Activated naive CD8-positive, alpha-beta T cell treated with anti-CD3 and anti-CD28 coated beads for 36 hours (primary cell): ENCODE results near the gene RPA1. TPM values are rescaled to one million over a fixed set of nuclear protein-coding genes. Genes with fewer than 3 reads are reported as not detected.
A peak's percentile ranks its signal among the peaks of the same experiment; 100 is the strongest.
"Not testable (repeated sequence)": the region's sequence is repeated elsewhere in the genome, so short reads cannot be mapped to it uniquely, and the experiment has no call there.

Experiments used
- DNase-seq: peaks from one replicate; pipeline ENCODE4 v3.0.0; 2021
- H3K27ac Mint-ChIP-seq: one replicate; pipeline ENCODE4 v1.8.0; 2022; ENCODE audit warnings: mild to moderate bottlenecking, moderate library complexity, mixed read lengths
- H3K27me3 Mint-ChIP-seq: one replicate; pipeline ENCODE4 v1.8.0; 2022; ENCODE audit warnings: mild to moderate bottlenecking, mixed read lengths
- H3K36me3 Mint-ChIP-seq: one replicate; pipeline ENCODE4 v1.8.0; 2021; ENCODE audit warnings: mild to moderate bottlenecking, mixed read lengths
- H3K4me1 Mint-ChIP-seq: one replicate; pipeline ENCODE4 v1.8.0; 2021; ENCODE audit warnings: mixed read lengths
- H3K4me3 Mint-ChIP-seq: one replicate; pipeline ENCODE4 v1.8.0; 2022; ENCODE audit warnings: mild to moderate bottlenecking, moderate library complexity, mixed read lengths
- H3K9me3 Mint-ChIP-seq: one replicate; pipeline ENCODE4 v1.8.0; 2022; ENCODE audit warnings: mixed read lengths
- total RNA-seq, 2 experiments: library from RNA; stranded (reverse); gene quantifications; one replicate each; pipeline ENCODE4 v1.2.3, GENCODE V29; 2021

RPA1 gene
- 100 to 1,000 TPM; 207 to 217 TPM for total RNA-seq

DNA sequence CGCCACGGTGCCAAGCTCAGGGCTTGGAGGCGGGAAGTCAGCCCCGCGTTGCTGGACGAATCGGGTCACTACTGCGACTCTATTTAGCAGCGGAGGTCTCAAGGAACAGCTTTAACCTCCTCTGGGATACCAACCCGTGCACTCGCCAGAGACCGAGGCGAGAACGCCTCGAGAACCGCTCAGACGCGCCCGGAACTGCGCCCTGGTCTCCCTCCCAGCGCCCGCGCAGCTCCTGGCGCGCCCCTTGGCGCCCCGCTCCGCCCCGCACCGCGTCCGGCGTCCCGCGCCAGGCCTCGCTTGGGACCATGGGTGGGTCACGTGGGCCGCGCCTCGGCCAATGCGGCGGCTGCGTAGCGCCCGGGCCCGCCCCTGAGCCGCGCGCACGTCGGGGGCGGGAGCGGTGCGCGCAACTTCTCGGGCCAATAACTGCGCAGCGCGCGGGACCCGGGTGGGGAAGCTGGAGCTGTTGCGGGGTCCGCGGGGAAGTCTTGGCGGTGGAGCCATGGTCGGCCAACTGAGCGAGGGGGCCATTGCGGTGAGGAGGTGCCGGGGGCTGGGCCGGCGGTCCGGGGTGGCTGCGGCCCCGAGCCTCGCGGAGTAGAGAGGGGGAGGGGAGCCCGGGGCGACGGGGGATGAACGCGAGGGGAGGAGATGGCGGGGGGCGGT lies at the start of gene RPA1, which contains the start of gene SMYD4:
RPA1 (plus strand) TSS at position 414 of the 666 bp plus-strand sequence; CDS start at position 503, 89 bp downstream.
SMYD4 (minus strand) TSS at position 311 of the 666 bp plus-strand sequence. CDS start 1,908 bp downstream, outside the sequence.
- Mint-ChIP-seq H3K9me3 (no peaks in the 10 kb centered on the region), H3K27ac (peak within 1 kb of the TSS; percentile 88), H3K27me3 (no peaks in the 10 kb centered on the region), H3K36me3 (peaks cover 39% of the 10 kb centered on the region), H3K4me3 (peak within 1 kb of the TSS; percentile 94), H3K4me1 (peaks cover 53% of the 10 kb centered on the region)
- DNase-seq, result peak; percentile 95

DNA sequence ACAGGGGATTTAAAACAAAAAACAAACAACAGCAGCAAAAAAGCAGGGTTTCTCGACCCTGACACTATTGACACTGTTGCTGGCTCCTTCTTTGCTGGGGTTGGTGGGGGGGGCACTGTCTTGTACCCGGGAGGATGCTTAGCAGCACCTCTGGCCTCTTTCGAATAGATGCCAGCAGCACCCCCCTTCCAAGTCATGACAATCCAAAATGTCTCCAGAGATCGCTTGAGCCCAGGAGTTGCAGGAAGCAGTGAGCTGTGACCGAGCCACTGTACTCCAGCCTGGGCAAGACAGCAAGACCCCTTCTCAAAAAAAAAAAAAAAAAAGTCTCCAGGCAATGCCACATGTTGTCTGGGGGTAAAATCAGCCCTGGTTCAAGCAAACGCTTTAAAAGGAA lies 47.6 kb upstream of the RPA1 start:
- Mint-ChIP-seq H3K4me3 (no peak overlapping the region), H3K27me3 (no peaks in the 10 kb centered on the region), H3K9me3 (no peaks in the 10 kb centered on the region), H3K4me1 (no peaks in the 10 kb centered on the region), H3K27ac (no peak overlapping the region), H3K36me3 (peaks cover 12% of the 10 kb centered on the region)
- no peak for DNase-seq

DNA sequence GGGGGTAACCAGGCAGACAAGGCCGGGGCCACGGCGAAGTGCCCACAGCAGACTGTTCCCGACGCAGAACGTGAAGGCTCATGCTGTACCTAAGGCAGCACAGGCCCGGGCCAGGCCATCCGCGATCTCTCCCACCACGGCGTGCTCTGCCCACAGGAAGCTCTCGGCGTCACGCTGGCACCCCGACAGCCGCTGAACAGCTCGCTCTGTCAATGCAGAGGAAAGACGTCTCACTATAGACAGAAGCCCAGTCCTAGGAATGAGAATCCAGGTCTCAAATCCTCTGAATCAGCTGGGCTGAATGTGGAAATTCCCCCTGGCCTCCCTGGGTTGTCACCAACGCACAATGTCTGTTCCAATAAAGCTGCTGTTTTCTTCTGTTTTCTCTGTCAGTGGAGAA lies 46.5 kb upstream of the RPA1 start:
- H3K36me3 Mint-ChIP-seq, result peaks cover 12% of the 10 kb centered on the region
- H3K27me3 Mint-ChIP-seq, result no peaks in the 10 kb centered on the region
- peak overlapping the region; percentile 44 for H3K27ac Mint-ChIP-seq
- no peaks in the 10 kb centered on the region for H3K9me3 Mint-ChIP-seq
- H3K4me1 Mint-ChIP-seq, result no peaks in the 10 kb centered on the region
- DNase-seq, result no peak
- H3K4me3 Mint-ChIP-seq, result no peak overlapping the region

DNA sequence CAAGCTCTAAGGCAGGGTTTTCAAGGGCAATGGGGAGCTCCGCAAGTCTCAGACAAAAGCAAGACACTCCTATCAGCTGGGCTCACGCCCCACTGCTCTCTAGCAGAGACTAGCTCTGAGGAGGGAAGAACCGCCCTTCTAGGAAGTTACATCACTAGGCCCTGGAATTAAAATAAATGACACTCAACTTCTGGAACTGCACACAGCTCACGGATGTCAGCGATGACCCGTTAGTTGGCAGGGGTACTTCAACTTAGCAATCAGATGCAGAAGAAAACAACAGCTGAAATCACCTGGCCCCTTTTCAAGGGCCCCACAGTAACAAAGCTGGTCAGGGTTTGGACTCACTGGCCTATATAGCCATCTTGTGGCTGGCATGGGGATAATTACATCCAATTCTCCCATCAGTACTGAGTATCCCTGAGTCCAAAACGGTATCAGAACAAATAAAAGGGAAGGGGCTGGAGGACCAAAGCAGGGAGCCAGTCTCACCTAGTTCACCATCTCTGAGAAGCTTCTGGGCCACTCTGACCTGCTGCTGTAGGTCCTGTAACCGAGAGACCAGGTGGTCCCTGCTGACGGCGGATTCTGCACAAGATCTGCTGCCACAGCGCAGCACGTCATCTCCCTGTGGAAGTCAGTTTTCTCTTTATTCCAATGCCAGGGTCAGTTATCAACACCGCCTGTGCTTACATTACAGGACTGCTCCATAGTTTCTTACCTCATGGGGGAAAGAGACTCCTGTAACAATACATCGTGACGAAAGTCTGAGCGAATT lies 45.8 kb upstream of the RPA1 start:
- peak overlapping the region; percentile 16 for H3K27ac Mint-ChIP-seq
- H3K36me3 Mint-ChIP-seq, result peaks cover 12% of the 10 kb centered on the region

DNA sequence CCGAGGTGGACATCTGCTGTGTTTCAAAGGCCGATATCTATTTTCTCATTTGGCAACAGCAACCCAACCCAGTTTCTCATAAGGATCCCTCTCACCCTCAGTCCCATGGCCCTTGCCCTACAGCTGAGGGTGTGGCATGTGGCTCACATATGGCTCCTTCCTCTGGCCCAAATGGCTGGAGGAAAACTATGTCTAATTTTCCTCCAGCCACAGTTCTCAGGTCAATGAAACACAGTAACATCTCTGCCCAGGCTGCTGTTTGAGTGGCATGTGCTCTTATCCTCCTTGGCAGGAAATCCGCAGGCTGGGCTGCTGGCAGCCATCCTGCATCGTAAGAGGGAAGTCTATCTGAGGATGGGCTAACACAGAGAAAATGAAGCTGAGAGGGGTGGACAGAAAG lies 43.9 kb upstream of the RPA1 start:
- Mint-ChIP-seq H3K4me3 (no peak overlapping the region), H3K27me3 (no peaks in the 10 kb centered on the region), H3K27ac (no peak overlapping the region), H3K4me1 (no peaks in the 10 kb centered on the region), H3K9me3 (no peaks in the 10 kb centered on the region), H3K36me3 (peaks cover 12% of the 10 kb centered on the region)
- DNase-seq, result no peak

More for the DNA sequence above, 45.8 kb upstream of the RPA1 start:
- Mint-ChIP-seq H3K9me3 (no peaks in the 10 kb centered on the region), H3K4me3 (no peak overlapping the region), H3K4me1 (no peaks in the 10 kb centered on the region), H3K27me3 (no peaks in the 10 kb centered on the region)
- no peak for DNase-seq

DNA sequence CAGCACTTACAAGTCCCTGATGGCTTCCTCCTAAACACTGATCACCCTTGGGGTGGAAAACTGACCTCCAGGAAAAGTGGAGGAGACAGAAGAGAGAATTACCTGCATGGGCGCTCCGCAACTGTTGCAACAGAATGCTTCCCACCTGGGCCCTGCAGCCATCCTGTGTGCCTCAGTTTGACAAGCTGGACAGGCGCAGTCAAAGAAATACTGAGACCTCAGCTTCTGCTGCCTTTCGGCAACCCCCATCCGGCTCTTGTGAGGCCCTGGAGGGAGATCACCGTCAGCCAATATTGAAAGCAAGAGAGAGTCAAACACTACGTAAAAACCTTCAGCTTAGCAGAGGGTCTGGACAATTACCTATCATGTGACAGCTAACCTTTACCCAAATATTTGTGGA lies 43.1 kb upstream of the RPA1 start:
- Mint-ChIP-seq H3K4me1 (no peaks in the 10 kb centered on the region), H3K9me3 (no peaks in the 10 kb centered on the region), H3K27me3 (no peaks in the 10 kb centered on the region), H3K27ac (no peak overlapping the region), H3K36me3 (peaks cover 12% of the 10 kb centered on the region), H3K4me3 (no peak overlapping the region)
- DNase-seq, result no peak

DNA sequence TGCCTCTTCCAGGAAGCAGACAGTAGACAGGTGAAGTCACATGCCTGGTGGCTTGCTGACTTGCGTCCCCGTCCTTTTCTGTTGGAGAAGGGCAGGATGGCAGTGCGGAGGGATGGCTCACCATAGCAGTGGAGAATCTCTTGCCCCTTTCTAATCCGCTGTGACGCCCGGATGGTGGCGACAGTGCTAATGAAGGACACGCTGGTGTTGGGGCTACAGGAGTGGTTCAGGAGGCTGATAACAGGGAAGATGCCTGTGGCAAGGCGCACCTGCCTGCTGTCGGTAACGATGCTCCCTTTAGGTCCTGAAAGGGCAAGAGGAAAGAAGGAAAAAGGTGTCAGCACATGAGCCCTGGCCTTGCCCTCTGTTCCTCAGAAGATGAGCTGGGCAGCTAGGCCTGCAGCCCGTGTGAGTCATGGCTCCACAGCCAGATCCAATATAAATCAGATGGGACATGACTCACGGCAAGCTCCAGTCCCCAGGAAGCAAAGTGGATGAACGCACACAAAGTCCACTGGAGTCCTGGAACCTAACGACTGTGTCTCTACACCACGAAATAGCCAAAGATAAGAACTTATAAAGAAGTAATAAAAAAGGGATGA lies 42.4 kb upstream of the RPA1 start:
- Mint-ChIP-seq H3K4me1 (no peaks in the 10 kb centered on the region), H3K9me3 (no peaks in the 10 kb centered on the region), H3K27me3 (no peaks in the 10 kb centered on the region), H3K36me3 (peaks cover 5% of the 10 kb centered on the region), H3K27ac (no peak overlapping the region), H3K4me3 (no peak overlapping the region)
- DNase-seq, result no peak

DNA sequence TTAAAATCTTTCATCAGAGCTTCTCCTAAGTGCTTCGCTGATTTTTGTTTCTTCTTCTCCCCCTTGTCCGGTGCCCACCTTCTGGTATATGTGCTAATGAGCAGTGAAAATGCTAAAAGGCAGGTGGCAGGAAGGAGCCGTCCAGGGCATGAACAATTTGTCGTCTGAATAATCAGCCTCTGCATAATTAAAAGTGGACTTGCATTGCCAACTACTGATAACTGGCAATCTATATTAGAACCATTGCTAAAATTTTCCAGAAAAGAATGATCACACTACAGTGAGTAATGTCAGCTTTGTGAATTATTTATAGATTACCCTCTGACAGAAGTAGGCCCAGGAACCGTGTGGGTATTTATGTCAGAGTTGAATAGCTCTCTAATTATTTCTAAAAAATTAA lies 39.9 kb upstream of the RPA1 start:
- H3K4me3 Mint-ChIP-seq, result no peak overlapping the region
- H3K36me3 Mint-ChIP-seq, result no peaks in the 10 kb centered on the region
- H3K9me3 Mint-ChIP-seq, result no peaks in the 10 kb centered on the region
- H3K27ac Mint-ChIP-seq, result no peak overlapping the region
- no peak for DNase-seq
- H3K27me3 Mint-ChIP-seq, result no peaks in the 10 kb centered on the region
- peaks cover 4% of the 10 kb centered on the region for H3K4me1 Mint-ChIP-seq

DNA sequence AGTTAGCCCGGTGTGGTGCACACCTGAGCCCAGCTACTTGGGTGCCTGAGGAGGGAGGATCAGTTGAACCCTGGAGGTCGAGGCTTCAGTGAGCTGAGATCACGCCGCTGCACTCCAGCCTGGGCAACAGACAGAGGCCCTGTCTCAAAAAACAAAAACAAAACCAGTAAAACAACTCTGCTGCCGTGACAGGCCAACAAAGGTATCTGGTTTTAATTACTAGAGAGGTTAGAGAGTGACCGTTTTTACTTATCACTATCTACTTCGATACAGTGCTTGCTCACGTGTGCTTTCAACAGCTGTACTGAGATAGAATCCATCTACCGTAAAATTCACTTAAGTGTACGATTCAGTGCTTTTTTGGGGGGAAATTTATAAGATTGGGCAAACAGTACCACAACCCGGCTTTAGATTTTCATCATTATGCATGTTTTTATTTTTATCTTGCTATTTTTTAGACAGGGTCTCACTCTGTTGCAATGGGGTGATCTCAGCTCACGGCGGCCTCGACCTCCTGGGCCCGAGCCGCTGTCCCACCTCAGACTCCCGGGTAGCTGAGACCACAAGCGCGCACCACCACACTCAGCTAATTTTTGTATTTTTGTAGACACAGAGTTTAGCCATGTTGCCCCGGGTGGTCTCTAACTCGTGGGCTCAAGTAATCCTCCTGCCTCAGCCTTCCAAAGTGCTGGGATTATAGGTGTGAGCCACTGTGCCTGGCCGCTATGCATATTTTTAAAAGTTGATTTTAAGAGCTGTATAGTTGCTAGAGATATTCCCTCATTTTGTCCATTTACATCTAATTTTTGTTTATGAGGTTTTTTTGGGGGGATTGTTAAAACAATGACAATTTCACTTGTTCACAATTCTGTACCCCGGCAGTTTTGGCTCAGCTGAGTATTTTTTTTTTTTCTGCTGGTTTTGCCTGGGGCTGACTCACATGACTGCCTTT lies 37.0 kb upstream of the RPA1 start:
- no peak overlapping the region for H3K4me3 Mint-ChIP-seq
- no peak overlapping the region for H3K27ac Mint-ChIP-seq
- H3K4me1 Mint-ChIP-seq, result peaks cover 16% of the 10 kb centered on the region

DNA sequence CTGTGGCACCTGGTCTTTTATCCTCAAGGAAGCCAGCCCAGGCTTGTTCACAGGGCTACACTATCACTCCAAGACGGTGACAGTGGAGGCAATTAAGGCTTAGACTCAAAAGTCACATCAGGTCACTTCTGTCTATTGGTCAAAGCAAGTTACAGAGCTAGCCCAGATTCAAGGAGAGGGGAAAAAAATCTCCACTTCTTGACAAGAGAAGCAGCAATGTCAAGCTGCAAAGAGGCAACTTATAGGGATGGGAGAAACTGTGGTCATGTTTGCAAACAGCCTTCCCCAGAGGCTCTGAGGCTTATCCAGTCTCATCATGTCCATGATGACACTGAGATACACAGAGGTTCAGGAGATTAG lies 36.4 kb upstream of the RPA1 start:
- H3K9me3 Mint-ChIP-seq, result no peaks in the 10 kb centered on the region
- peaks cover 4% of the 10 kb centered on the region for H3K36me3 Mint-ChIP-seq
- DNase-seq, result no peak
- no peaks in the 10 kb centered on the region for H3K27me3 Mint-ChIP-seq
- no peak overlapping the region for H3K4me3 Mint-ChIP-seq
- peaks cover 17% of the 10 kb centered on the region for H3K4me1 Mint-ChIP-seq
- no peak overlapping the region for H3K27ac Mint-ChIP-seq

More for the DNA sequence above, 37.0 kb upstream of the RPA1 start:
- Mint-ChIP-seq H3K36me3 (peaks cover 4% of the 10 kb centered on the region), H3K9me3 (no peaks in the 10 kb centered on the region), H3K27me3 (no peaks in the 10 kb centered on the region)
- DNase-seq, result no peak

DNA sequence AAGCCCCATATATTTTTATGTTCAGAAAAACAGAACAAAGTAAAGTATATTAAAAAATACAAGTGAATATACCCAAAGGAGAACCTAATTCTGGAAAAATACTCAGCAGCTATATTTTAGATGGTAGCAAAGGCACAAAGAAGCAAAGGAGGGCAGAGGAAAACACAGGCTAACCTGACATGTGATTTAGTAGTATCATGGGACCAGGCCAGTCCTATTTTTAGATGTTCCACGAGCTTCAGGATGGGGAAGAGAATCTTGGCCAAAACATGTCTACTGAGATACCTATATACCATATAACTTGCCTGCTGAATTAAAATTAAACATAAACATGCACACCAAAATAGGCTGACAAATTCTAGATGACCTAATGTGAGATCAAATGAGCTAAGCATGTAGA lies 33.0 kb upstream of the RPA1 start:
- Mint-ChIP-seq H3K27ac (no peak overlapping the region), H3K9me3 (no peaks in the 10 kb centered on the region), H3K36me3 (peaks cover 4% of the 10 kb centered on the region), H3K4me3 (no peak overlapping the region), H3K4me1 (peaks cover 17% of the 10 kb centered on the region), H3K27me3 (no peaks in the 10 kb centered on the region)
- no peak for DNase-seq

DNA sequence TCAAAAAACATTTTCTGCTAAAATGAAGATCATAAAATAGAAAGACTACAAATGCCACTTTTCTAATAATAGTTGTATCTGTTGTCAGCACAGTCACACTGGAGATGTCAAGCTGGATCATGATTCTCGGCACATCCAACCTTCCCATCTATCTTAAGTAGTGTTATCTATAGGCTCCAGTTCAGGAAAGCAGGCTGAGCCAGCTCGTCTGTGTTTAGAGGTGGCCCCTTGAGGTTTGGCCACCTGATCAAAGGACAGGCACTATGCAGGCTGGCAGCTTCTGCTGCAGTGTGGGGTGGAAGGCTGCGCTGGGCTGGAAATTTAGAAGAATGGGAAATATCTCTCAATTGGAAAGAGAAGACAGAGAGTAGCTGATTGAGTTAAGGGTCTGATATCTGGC lies 32.5 kb upstream of the RPA1 start:
- H3K4me3 Mint-ChIP-seq, result no peak overlapping the region
- peaks cover 17% of the 10 kb centered on the region for H3K4me1 Mint-ChIP-seq
- H3K36me3 Mint-ChIP-seq, result peaks cover 4% of the 10 kb centered on the region
- no peaks in the 10 kb centered on the region for H3K9me3 Mint-ChIP-seq
- no peaks in the 10 kb centered on the region for H3K27me3 Mint-ChIP-seq
- no peak for DNase-seq
- peak overlapping the region; percentile 49 for H3K27ac Mint-ChIP-seq

DNA sequence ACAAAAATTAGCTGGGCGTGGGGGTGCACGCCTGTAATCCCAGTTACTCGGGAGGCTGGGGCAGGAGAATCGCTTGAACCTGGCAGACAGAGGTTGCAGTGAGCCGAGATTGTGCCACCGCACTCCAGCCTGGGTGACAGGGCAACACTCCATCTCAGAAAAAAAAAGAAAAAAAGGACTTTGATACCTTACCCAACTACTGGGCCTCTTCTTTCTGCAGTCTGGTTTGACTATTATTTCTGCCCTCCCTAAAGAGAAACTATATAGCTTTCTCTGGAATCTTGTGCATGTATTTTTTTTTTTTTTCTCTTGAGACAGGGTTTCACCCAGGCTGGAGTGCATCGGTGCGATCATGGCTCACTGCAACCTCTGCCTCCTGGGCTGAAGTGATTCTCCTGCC lies 32.0 kb upstream of the RPA1 start:
- H3K4me1 Mint-ChIP-seq, result peaks cover 17% of the 10 kb centered on the region
- H3K27me3 Mint-ChIP-seq, DNase-seq, H3K27ac Mint-ChIP-seq, H3K4me3 Mint-ChIP-seq, H3K9me3 Mint-ChIP-seq, H3K36me3 Mint-ChIP-seq: not testable (repeated sequence)

DNA sequence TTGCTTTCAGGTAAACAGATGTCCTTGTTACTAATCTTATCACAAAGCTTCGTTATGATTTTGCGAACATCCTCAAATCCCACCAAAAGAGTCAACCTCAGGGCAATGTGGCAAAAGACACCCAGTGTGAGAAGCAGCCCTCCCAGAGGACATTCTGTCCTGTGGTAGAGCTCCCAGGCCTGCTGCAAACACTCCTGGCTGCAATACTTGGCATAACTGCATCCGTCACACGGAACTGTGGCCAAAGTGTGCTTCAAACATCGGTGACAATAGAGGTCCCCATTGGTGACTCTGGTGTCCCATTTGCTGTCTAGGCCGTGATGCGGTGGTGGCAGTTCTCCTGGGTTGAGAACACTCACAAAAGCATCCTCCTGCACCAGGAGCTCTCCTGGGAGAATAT lies 29.6 kb upstream of the RPA1 start:
- Mint-ChIP-seq H3K4me1 (peaks cover 10% of the 10 kb centered on the region), H3K36me3 (peaks cover 9% of the 10 kb centered on the region), H3K9me3 (no peaks in the 10 kb centered on the region), H3K27me3 (no peaks in the 10 kb centered on the region), H3K4me3 (no peak overlapping the region), H3K27ac (no peak overlapping the region)
- no peak for DNase-seq

DNA sequence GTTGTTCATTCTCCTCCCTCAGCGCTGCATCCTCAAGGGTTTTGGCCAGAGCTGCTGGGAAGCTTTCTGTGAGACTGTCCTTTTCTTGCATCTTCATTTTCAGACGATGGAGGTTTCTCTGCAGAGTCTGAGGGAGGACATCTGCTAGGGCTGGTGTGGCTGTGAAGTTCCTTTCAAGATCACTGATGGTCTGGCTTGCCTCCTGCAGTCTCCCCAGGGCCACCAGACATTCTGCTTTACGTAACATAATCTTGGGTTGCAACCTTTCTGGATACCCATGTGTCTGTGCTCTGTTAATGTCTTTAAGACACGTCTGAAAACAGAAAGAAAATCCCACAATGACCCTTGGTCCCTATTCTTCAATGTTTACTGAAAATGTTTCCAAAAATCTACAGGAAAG lies 29.1 kb upstream of the RPA1 start:
- Mint-ChIP-seq H3K36me3 (peaks cover 9% of the 10 kb centered on the region), H3K4me1 (peaks cover 7% of the 10 kb centered on the region), H3K4me3 (no peak overlapping the region), H3K9me3 (no peaks in the 10 kb centered on the region), H3K27me3 (no peaks in the 10 kb centered on the region), H3K27ac (no peak overlapping the region)
- no peak for DNase-seq
